ENCODE measurements around the gene MAML2.

MAML2 gene

GRCh38 chr11:96265220-96265737, 77.7 kb downstream of the MAML2 start:
- no peak for DNase-seq

- no peak for DNase-seq
These were observed 78.6 kb downstream of the MAML2 start for GRCh38 chr11:96264364-96264763.

GRCh38 chr11:96263238-96263763, 79.7 kb downstream of the MAML2 start:
- no peak for DNase-seq

- no peak for DNase-seq
These were observed 82.5 kb downstream of the MAML2 start for GRCh38 chr11:96260532-96260931.

GRCh38 chr11:96260067-96260511, 82.9 kb downstream of the MAML2 start:
- DNase-seq: no peak

- DNase-seq: no peak
These were observed 83.7 kb downstream of the MAML2 start for GRCh38 chr11:96259134-96259830.

GRCh38 chr11:96257972-96258934, 84.7 kb downstream of the MAML2 start:
- DNase-seq: no peak

- DNase-seq: no peak
These were observed 86.0 kb downstream of the MAML2 start for GRCh38 chr11:96257036-96257435.

GRCh38 chr11:96256215-96257011, 86.6 kb downstream of the MAML2 start:
- DNase-seq: no peak

GRCh38 chr11:96254854-96255253, 88.1 kb downstream of the MAML2 start:
- no peak for DNase-seq

GRCh38 chr11:96254087-96254486, 88.9 kb downstream of the MAML2 start:
- no peak for DNase-seq

- no peak for DNase-seq
These were observed 96.1 kb downstream of the MAML2 start for GRCh38 chr11:96246718-96247552.

- peak; percentile 86 for DNase-seq
These were observed 99.9 kb downstream of the MAML2 start for GRCh38 chr11:96242971-96243647.

GRCh38 chr11:96242191-96242847, 100.7 kb downstream of the MAML2 start:
- no peak for DNase-seq

- no peak for DNase-seq
These were observed 101.6 kb downstream of the MAML2 start for GRCh38 chr11:96241331-96241841.

- DNase-seq: no peak
These were observed 104.3 kb downstream of the MAML2 start for GRCh38 chr11:96238563-96239135.

- DNase-seq: no peak
These were observed 105.2 kb downstream of the MAML2 start for GRCh38 chr11:96237766-96238266.

GRCh38 chr11:96235751-96236150, 107.2 kb downstream of the MAML2 start:
- no peak for DNase-seq

GRCh38 chr11:96234866-96235441, 108.0 kb downstream of the MAML2 start:
- DNase-seq: no peak

Measured in NCI-H526 treated with DMSO at 0.1 percent for 48 hours (cell line).